ENCODE measurements around the gene CCDC138. TPM values are rescaled to one million over a fixed set of nuclear protein-coding genes. Genes with fewer than 3 reads are reported as not detected.
A peak's percentile ranks its signal among the peaks of the same experiment; 100 is the strongest.

The CCDC138 gene
- total RNA-seq, 1 donor from 2014 or later = 27.9 TPM

DNA sequence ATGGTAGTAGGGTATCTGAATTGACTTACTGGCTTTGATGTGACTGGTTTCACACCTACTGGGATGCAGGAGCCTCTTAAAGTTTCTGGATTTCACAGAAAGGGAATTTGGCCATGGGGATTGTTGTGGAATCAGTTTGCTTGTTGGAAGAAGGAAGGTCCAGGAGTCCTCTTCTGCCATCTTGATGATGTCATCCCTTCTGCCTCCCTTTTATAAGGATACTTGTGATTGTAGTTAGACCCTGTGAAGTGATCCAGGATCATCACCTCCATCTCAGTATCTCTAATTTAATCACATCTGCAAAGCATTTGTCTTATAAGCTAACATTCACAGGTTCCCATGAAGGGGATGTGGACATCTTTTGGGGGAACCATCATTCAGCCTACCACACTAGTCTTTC is 79.5 kb downstream of the CCDC138 start:
- H3K4me1 Mint-ChIP-seq (ENCODE audit: unreplicated experiment) = no peaks in the 10 kb centered on the region
- no peak overlapping the region for H3K27ac Mint-ChIP-seq
- no peak overlapping the region for H3K4me3 Mint-ChIP-seq
- DNase-seq (ENCODE audit: extremely low spot score, unreplicated experiment) = no peak
- H3K36me3 Mint-ChIP-seq = peaks cover 47% of the 10 kb centered on the region
- TF ChIP-seq, protein P1, sequence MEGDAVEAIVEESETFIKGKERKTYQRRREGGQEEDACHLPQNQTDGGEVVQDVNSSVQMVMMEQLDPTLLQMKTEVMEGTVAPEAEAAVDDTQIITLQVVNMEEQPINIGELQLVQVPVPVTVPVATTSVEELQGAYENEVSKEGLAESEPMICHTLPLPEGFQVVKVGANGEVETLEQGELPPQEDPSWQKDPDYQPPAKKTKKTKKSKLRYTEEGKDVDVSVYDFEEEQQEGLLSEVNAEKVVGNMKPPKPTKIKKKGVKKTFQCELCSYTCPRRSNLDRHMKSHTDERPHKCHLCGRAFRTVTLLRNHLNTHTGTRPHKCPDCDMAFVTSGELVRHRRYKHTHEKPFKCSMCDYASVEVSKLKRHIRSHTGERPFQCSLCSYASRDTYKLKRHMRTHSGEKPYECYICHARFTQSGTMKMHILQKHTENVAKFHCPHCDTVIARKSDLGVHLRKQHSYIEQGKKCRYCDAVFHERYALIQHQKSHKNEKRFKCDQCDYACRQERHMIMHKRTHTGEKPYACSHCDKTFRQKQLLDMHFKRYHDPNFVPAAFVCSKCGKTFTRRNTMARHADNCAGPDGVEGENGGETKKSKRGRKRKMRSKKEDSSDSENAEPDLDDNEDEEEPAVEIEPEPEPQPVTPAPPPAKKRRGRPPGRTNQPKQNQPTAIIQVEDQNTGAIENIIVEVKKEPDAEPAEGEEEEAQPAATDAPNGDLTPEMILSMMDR (conservative IDR thresholded peaks at IDR 0.05) = no peak
- no peaks in the 10 kb centered on the region for H3K27me3 Mint-ChIP-seq
- H3K9me3 Mint-ChIP-seq = peaks cover 18% of the 10 kb centered on the region

DNA sequence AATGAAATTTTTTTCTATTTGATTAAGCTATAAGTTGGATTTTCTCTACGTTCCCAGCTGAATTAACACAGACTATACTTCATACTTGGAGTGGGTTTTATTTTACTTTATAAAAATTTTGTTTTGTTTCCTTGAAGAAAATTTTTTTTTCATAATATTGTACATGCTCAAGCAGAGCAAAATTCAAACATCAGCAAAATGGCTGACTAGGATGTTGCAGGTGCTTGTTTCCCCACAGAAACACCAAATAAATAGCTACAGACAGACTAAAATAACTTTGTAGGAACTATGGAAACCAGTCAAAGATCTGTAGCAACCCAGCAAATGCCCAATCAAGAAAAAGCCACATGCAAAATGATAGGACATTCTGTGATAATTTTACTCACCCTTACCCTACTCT is 82.3 kb downstream of the CCDC138 start:
- no peak overlapping the region for H3K27ac Mint-ChIP-seq
- TF ChIP-seq, protein P1 (conservative IDR thresholded peaks at IDR 0.05) = no peak
- no peaks in the 10 kb centered on the region for H3K27me3 Mint-ChIP-seq
- H3K36me3 Mint-ChIP-seq = peaks cover 50% of the 10 kb centered on the region
- peaks cover 25% of the 10 kb centered on the region for H3K9me3 Mint-ChIP-seq
- no peak for DNase-seq (ENCODE audit: extremely low spot score, unreplicated experiment)
- H3K4me3 Mint-ChIP-seq = no peak overlapping the region
- H3K4me1 Mint-ChIP-seq (ENCODE audit: unreplicated experiment) = no peaks in the 10 kb centered on the region

DNA sequence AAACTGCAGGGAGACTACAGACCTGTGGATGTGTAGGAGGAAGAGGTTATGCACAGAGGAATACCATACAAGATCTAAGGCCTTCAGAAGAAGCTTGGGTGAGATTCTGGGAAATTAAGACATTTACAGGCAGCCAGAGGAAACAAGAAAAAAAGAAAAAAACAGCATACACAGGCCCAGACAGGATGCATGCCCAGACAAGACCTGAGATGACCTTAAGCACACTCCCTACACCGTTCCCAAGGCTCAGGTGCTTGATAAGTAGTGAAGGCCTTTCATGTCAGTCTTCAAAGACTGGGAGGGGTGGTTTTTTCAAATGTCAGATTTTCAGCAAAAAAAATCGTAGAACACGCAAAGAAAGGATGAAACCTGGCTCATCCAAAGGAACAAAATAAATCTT is 83.0 kb downstream of the CCDC138 start:
- Mint-ChIP-seq H3K4me1 (ENCODE audit: unreplicated experiment) (no peaks in the 10 kb centered on the region), H3K27me3 (no peaks in the 10 kb centered on the region), H3K4me3 (no peak overlapping the region), H3K36me3 (peaks cover 56% of the 10 kb centered on the region), H3K9me3 (peaks cover 25% of the 10 kb centered on the region), H3K27ac (peak overlapping the region; percentile 21)
- DNase-seq (ENCODE audit: extremely low spot score, unreplicated experiment) = no peak
- TF ChIP-seq, protein P1 (conservative IDR thresholded peaks at IDR 0.05) = no peak

DNA sequence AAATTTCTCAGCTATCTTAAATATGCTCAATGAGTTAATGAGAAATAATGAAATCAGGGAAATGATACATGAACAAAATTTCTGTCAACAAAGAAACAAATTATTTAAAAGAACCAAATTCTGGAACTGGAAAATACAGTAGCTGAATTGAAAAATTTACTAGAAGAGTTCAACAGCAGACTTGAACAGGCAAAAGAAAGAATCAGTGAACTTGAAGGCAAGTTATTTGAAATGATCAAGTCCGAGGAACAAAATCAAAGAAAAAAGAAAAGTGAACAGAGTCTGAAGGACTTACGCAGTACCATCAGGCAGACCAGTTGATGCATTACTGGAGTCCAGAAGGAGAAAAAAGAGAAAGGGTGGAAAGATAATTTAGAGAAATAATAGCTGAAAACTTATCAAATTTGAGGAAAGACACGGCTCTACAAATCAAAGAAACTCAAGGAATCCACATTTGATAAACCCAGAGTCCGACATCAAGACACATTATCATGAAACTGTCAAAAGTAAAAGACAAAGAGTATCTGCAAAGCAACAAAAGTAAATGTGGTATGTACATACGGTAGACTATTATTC is 83.6 kb downstream of the CCDC138 start:
- Mint-ChIP-seq H3K4me1 (ENCODE audit: unreplicated experiment) (no peaks in the 10 kb centered on the region), H3K27me3 (no peaks in the 10 kb centered on the region), H3K9me3 (peaks cover 25% of the 10 kb centered on the region), H3K4me3 (no peak overlapping the region), H3K36me3 (peaks cover 56% of the 10 kb centered on the region), H3K27ac (no peak overlapping the region)
- TF ChIP-seq, protein P1 (conservative IDR thresholded peaks at IDR 0.05) = no peak
- DNase-seq (ENCODE audit: extremely low spot score, unreplicated experiment) = no peak

DNA sequence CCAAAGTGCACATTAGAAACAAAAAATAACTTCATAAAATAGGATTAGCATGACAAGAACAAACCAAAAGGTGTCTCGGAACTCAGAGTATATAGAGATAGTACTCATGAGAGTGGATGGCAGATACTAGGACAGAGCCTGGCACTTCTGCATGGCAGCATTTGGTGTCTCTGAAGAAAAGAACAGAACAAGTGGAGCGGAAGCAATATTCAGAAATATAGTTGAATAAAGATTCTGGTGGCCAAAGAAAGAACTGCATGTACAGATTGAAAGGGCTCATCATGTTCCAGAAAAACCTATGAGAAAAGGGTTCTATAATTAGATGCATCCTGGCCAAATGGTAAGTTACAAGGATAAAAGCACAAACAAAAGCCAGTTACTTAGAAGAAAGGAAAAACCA is 90.9 kb downstream of the CCDC138 start:
- Mint-ChIP-seq H3K9me3 (peaks cover 9% of the 10 kb centered on the region), H3K36me3 (peaks cover 42% of the 10 kb centered on the region), H3K27me3 (no peaks in the 10 kb centered on the region)

More for the DNA sequence above, 90.9 kb downstream of the CCDC138 start:
- no peak for DNase-seq (ENCODE audit: extremely low spot score, unreplicated experiment)
- TF ChIP-seq, protein P1 (conservative IDR thresholded peaks at IDR 0.05) = peak; percentile 60
- no peak overlapping the region for H3K4me3 Mint-ChIP-seq
- H3K4me1 Mint-ChIP-seq (ENCODE audit: unreplicated experiment) = no peaks in the 10 kb centered on the region
- H3K27ac Mint-ChIP-seq = no peak overlapping the region
